Omental fat pad (tissue), 4 donors: ENCODE measurements around the gene CBLN1. TPM values are rescaled to one million over a fixed set of nuclear protein-coding genes. Genes with fewer than 3 reads are reported as not detected.
"Not testable (repeated sequence)": the region's sequence is repeated elsewhere in the genome, so short reads cannot be mapped to it uniquely, and the experiment has no call there.

Experiments used
- ATAC-seq: fragments of 150-250 bp; one replicate; pipeline ENCODE4 v1.9.1; 2016; ENCODE audit warnings: mild to moderate bottlenecking, moderate library complexity; ENCODE audit not compliant: low FRiP score
- DNase-seq: peaks from one replicate; pipeline ENCODE4 v3.0.0-alpha.2; 2019; ENCODE audit warnings: low spot score
- CTCF ChIP-seq, 3 donors: fragments of 450-650 bp; IDR thresholded peaks; one replicate each; pipeline ENCODE4 v1.5.1; 2016 to 2017; ENCODE audit warnings: antibody characterized with exemption in 3 of 3, mild to moderate bottlenecking in 3 of 3, moderate library complexity in 2 of 3
- total RNA-seq, 4 donors: library from RNA; depleted of rRNA; stranded (reverse); fragments of >200 nt; gene quantifications; one replicate each; pipeline ENCODE4 v1.1.0, GENCODE V29; 2016

The CBLN1 gene
- total RNA-seq, 4 donors from 2014 or later = 0.19 to 4.9 TPM; not detected in 2

DNA sequence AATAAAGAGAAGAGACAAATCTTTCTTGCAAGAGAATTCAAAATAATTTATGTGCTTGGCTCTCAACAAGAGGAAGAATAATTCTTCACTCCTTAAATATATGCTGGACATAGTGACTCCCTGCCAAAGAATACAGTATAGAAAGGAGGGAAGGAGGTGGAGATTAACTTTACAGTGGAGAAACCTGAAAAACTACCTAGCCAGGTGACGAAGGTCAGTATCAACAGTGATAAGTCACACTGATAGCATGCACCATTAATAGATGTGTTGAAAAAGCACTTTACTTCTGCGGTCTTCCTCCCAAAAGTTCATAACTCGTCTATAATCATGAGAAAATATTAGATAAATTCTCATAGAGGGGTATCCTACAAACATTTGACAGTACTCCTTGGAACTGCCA lies 21.4 kb downstream of the CBLN1 start:
- ATAC-seq (no peak), DNase-seq (no peak)
- TF ChIP-seq CTCF (IDR thresholded peaks at IDR 0.05) = no peak

DNA sequence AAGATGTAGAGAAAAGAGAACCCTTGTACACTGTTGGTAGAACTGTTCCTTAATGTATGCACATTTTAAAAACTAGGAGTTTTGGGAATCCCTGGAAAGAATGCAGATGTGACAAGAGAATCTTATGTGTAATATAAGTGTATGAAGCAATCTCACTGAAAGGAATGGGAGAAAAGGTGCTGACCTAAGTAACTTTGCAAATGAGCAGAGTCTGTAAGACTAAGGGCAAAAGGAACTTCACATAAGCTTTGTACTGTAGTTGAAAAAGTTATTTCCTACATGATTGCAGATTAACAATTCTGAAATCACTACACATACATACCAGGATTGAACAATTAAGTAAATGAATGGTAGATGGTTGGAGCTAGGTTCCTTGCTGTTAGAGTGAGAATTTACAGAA lies 22.3 kb downstream of the CBLN1 start:
- TF ChIP-seq CTCF (IDR thresholded peaks at IDR 0.05) = no peak
- DNase-seq (no peak), ATAC-seq (no peak)

DNA sequence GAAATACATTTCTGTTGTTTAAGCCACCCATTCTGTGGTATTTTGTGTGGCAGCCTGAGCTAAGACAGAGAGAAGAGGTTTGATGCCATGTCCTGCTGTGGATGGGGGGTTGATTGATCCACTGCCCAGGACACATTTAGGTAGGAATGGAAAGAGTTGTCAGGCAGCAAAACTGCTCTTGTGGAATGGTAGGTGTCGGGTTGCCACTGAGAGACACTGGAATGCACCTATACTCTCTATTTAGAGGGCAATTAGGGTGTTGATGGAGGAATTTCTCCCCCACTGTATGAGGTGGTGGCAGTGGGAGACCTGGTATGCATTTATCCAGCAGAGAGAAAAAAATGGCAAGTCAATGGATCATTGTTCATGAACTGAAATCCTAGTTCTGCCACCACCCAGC lies 30.9 kb downstream of the CBLN1 start:
- TF ChIP-seq CTCF (IDR thresholded peaks at IDR 0.05) = no peak
- DNase-seq (no peak), ATAC-seq (no peak)

DNA sequence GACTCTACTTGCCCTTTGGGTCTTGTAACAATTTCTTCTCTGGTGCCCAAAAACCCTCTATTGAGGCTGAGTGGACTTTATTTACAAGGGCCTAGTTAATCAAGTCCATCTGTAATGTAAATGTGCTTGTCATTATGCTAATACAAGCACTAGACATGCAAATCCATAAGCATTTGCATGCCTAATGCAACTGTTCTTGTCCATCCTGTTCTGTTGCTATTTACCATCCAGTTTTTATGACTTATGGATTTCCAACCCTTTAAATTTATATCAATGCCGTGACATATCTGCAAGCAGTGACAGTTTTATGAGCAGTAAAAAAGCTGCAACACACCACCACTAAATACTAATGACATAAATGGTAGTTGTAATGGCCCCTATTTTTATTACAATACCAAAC lies 33.4 kb downstream of the CBLN1 start:
- ATAC-seq (no peak), DNase-seq (no peak)
- no peak for TF ChIP-seq CTCF (IDR thresholded peaks at IDR 0.05)

DNA sequence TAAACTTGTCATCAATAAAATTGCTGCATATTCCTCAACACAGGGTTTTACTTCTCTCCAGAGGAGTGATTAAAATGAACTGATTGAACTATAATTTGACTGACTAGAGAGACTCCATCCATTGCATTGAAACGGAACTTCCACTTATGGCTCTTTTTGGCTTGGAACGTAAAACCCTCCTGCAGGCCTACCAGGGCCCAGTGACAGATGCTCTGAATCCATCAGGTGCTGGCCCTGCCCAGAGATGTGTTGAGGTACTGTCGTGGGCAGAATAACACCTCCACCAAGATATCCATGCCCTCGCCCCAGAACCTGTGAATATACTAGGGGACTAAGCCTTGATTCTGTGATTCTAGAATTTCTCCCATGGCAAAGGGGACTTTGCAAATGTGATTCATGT lies 45.4 kb downstream of the CBLN1 start:
- no peak for TF ChIP-seq CTCF (IDR thresholded peaks at IDR 0.05)
- DNase-seq (no peak), ATAC-seq (no peak)

DNA sequence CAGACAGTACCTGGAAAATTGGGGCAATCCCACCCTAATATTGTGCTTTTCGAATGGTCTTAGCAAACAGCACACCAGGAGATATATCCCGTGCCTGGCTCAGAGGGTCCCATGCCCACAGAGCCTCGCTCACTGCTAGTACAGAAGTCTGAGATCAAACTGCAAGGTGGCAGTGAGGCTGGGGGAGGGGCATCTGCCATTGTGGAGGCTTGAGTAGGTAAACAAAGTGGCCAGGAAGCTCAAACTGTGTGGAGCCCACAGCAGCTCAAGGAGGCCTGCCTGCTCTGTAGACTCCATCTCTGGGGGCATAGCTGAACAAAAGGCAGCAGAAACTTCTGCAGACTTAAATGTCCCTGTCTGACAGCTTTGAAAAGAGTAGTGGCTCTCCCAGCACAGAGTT lies 53.3 kb downstream of the CBLN1 start:
- DNase-seq, ATAC-seq: not testable (repeated sequence)

Other genes starting within 250 kb of the CBLN1 start
- gene C16orf78, start 92.0 kb upstream of the CBLN1 start, total RNA-seq = not detected